GM18499 (cell line): Measurements from ENCODE around the gene CMIP.

Experiments
- ATAC-seq: cut with Tn5 transposase; IDR thresholded peaks from one replicate; pipeline ENCODE4 v1.9.1; 2021; ENCODE audit warnings: moderate number of reproducible peaks; ENCODE audit not compliant: insufficient read depth, unreplicated experiment

Gene CMIP

DNA sequence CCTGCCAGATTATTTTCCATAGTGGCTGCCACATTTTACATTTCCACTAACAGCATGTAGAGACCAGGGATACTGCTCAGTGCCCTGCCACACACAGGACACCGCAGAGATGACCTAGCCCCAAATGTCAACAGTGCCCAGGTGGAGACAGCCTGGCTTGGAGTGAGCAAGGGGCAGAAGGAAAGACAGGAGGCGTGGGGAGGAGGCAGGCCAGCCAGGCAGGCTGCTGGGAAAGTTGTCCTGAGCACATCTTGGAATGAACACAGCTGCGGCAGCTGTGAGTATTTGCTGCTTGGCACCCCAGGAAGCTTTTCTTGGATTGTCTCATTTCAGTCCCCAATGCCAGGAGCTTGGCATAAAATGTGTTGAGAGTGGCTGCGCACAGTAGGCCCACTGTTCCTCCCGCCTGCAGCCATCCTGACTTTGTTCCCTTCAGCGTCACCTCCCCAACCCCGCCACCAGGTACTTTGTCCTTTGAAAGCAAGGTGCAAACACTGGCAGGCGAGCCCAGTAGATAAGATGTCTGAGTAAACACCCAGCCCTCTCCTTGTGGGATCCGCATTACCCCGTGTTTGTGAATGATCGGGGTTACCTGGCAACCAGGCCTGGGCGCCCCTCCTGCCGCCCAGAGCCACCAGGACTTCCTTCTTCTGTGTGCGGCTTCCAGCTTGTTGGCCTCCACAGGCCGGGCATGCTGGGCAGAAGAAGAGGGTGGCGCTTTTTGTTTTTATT lies 114.0 kb downstream of the CMIP start:
- no peak for ATAC-seq

DNA sequence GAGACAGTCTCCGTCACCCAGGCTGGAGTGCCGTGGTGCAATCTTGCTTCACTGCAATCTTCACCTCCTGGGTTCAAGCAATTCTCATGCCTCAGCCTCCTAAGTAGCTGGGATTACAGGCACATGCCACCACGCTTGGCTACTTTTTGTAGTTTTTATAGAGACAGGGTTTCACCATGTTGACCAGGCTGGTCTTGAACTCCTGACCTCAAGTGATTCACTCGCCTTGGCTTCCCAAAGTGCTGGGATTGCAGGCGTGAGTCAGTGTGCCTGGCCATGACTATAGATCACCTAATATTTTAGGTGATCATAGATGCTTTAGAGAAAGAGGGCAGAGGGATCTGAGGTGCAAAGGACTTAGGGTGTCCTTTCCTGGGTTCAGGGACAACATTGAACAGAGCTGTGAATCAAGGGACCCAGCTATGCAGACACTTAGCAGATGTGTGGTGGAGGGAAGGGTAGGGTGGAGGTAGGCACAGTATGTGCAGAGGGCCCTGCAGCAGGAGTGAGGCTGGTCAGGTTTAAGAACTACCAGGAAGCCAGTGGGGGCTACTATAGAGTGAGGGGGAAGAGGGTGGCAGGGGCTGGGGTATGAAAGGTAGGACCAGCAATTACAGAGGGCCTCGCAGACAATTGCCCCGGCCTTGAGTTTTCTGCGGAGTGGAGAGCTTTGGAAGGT lies 116.5 kb downstream of the CMIP start:
- no peak for ATAC-seq

DNA sequence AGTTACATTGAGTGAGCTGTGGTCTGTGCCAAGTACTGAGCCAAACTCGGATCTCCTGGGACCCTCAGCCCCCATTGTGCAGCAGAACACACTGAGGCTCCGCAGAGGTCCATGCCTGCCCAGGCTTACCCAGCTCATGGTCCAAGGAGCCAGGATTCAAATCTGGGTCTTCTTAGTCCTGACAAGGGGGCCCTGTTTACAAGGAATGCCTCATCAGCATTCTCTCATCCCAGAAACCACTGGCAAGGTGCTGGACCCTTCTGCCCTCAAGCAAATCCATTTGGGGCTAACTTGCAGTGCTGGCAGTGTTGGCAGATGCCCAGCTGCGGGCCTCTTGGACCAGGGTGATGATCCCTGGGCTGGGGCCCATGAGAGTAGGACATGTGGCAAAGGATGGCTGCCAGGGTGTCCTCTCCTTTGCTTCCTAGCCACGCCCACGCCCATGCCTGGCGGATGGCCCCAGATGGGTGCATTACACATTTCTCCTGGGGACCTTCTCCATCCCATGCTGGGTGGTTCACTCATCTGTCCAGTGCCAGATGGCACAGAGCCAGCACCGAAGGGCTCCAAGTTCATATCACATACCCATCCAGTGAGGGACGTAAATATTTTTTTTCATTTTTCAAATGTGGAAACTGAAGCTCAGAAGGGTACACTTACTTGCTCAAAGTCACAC lies 117.7 kb downstream of the CMIP start:
- no peak for ATAC-seq

DNA sequence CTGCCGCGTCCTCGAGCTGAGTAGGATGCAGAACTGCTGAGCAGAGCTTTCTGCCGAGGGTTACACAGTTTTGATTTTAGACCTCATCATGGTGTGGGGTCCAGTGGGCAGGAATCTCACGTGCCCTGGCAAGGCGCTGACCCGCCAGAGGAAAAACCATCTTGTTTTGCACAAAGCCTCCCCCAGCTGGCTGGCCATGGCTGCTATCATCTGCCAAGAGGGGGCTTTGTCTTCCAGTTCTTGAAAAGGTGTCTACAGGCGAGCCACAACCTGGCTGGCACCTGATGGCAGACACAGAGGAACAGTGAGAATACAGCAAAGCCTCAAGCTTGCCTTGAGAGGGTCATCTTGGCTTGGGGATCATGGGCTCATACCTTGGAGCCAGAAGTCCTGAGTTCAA lies 118.3 kb downstream of the CMIP start:
- no peak for ATAC-seq

DNA sequence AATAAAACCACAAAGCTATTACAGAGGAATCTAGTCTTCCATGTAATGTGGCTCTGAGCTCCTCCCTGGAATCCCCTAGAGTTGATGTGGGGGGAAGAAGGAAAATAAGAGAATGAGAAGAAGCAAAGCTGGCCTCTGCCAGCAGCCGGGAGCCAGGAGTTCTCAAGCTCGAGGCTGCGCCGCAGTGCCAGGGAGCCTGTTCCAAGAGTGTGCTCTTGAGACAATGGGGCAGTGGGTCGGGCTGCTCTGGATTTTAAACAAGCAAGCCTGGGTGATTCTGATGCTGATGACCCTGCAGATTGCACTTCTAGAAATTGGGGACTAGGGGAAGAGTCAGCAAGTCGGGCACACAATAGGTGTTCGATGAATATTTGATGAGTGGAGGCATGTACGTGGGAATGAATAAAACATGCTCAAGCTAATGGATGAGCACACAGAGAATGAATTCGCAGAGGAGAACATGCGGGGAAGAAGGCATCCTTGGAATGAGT lies 119.9 kb downstream of the CMIP start:
- no peak for ATAC-seq

DNA sequence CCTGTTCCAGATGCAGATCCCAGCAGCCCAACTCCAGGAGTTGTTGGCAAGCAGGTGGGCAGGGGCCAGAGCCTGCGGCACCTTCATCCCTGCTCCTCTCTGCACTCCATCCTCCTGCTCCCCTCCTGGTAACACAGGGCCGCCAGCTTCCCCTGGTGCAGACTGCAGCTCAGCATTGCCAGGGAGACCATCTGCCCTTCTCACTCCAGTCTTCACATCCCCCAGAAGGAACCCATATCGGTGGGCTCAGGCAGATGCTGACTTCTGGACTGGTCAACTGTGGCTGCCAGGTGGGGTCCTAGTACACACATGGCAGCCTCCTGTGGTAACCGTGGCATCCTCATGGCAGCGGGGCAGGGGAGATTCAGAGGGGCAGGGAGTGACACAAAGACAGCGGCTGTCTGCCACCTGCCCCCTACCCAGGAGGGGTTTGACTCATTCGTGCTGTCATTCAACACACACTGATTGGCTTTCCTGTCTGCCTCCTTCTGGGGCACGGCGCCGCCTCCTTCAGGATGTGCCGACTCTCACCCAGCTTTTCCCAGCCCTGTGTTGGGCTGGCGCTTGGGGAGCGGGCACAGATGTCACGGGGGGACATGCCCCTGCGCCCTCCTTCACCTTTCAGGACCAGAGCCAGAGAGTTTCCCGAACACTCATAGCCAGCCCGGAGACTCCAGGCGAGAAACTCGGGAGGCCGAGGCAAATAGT lies 120.9 kb downstream of the CMIP start:
- ATAC-seq = no peak

DNA sequence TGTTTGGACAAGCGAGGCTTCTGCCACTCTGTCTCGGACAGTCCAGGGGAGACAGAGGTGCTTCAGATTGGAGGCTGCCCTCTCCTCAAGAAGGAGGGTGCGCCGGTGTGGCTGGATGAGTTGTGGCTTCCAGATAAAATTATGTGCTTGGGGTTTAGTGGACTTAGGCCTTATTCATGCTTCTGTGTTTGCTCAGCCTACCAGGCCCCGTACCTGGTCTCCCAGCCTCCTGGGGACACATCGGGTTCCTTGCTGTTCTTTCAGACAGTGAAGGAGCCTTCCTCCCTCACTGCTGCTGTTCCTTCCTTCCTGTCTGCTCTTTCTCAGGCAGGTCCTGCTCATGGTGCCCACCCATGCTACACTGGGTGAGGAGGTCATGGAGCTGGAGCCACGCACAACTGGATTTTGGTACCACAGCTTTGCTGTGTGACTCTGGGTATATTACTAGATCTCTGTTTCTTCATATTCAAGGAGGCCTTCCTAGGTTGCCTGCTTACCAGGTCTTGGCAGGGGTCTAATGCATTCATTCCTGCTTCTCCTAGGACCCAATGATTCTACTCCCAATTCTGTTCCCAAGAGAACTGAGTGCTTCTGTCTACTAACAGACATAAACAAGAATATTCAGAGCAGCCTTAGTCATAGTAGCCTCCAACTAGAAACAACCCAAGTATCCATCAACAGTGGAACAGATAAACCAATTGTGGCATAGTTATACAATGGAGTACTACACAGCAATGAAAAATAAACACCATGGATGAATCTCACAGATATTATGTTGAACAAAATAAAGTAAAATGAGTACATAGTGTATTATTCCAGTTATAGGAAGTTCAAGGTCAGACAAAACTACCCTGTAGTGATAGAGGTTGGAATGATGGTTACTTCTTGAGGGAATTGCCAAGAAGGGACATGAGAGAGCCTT lies 121.7 kb downstream of the CMIP start:
- no peak for ATAC-seq

DNA sequence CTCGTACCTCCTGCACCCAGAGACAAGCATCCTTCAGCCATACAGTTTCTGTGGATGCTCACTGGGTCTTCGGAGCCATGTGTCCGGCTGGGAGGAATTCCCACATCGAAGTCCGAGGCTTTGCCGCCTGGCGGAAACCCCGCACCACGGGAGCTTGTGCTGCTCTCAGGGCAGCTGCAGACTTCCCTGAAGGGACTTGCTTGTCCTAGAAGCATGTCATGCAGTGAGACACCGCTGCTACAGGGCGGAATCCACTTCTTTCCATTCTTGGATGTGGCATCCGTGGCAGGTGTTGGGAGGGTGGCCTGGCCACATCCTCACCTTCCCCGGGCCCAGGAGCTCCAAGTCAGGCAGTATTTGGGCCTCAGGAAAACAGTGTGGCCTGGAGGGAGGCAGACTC lies 122.5 kb downstream of the CMIP start:
- ATAC-seq = no peak

DNA sequence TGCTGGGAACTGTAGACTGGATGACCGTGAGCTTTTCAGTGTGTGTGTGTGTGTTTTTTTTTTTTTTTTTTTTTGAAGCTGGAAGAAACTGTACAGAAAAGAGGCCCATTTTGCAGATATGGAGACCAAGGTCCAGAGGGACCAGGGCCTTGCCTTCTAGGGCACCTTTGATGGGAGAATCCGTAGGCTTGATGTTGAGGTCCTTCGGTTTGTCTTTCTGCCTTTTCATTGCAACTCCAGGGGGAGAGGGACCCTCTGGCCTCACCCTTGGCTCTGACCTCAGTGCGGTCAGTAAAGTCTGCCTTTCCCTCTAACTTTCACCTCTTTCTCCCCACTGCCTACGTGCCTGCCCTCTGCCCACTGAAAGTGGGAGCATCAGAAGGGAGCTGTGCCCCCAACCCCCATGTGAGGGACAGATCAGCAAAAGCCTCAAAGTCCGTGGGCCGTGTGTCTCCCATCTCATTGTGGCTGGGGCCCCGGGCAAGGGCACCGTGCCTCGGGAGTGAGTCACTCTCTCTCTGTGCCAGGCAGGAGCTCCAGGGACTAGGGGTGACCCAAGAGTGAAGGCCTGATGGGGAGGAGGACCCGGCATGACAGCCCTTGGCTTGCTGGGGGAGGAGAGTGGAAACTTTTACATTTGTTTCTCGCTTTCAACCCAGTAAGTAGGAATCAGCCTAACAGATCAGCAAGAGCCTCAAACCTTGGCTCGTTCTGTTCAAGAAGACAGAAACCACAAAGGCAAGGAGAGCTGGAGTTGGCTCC lies 123.6 kb downstream of the CMIP start:
- ATAC-seq = no peak

DNA sequence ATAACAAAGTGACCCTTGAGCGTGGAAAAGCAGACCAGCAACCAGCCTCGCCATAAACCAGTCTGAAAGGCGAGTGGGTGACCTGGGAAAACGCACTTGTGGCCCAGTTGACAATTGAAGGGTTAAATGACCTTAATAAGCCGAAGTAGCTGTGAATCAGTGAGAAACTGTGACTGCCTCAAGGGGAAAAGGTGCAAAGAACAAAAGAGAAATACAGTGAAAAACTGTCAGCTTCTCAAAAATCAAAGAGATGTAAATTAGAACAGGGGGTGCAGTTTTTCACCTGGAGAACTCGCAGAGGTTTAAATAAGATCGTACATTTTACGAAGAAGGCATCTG lies 124.1 kb downstream of the CMIP start:
- ATAC-seq = no peak

DNA sequence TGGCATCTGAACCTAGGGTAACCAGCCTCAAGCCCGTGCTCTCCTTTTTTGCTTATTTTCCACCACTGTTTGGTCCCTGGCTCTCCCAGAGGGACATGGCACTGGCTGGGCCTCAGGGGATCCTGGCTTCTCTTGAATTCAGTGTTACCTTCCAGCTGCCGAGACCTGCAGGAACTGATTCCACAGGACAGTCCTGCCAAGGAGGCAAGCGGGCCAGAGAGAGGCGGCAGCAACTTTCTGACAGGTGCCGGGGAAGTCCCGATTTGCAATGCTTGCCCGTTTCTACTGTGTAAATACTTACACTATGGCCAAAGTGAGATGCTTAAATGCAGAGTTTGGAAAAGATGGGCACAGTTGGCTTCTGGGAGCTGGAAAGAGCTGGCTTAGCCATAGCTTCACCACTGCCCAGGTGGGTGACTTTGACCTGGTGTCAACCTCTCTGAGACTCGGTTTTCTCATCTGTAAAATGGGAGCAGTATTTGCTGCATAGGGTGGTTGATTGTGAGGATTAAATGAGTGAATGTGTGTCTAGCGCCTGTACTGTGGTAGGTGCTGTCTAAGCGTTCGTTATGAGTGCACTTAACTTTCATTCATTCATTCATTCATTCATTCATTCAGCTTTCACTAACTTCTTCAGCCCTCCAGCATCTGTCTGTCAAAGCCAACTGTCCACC lies 124.9 kb downstream of the CMIP start:
- no peak for ATAC-seq

DNA sequence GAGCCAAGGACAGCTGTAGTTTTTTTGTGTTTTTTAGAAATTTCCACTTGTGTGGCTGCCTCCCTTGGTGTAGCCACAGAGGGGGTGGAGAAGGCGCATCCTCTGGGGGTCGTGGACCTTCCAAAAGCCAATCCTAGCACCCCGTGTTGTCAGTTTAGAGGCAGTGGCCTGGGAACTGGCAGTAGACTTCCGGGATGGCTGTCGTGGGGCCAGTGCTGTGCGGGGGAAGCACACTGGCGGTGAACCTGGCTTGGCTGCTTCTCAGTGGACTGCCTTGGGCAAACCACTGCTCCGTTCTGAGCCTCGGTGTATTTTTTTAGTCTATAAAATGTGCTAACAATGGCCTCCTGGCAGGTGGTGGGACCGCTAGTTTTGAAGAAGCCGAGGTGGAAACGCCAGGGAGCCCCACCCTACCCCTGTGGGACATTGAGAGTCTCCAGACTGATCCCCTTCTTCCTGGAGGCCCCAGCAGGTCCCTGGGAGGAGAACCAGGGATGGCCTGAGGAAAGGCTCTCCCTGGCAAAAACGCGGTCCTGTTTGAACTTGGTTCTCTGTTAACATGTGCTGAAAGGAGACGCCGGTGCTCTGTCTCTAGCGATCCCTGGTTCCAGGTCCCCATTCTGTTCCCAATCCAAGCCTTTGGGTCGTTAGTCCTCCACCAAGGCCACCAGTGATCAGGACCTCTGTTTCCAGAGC lies 125.7 kb downstream of the CMIP start:
- no peak for ATAC-seq

DNA sequence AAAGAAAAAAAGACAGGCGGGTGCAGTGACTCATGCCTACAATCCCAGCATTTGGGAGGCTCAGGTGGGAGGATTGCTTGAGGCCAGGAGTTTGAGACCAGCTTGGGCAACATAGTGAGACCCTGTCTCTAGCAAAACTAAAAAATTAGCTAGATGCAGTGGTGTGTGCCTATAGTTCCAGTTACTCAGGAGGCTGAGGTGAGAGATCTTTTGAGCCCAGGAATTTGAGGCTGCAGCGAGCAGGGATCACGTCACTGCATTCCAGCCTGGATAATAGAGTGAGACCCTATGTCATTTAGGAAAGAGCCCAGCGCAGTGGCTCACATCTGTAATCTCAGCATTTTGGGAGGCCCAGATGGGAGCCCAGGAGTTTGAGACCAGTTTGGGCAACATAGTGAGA lies 126.6 kb downstream of the CMIP start:
- no peak for ATAC-seq

DNA sequence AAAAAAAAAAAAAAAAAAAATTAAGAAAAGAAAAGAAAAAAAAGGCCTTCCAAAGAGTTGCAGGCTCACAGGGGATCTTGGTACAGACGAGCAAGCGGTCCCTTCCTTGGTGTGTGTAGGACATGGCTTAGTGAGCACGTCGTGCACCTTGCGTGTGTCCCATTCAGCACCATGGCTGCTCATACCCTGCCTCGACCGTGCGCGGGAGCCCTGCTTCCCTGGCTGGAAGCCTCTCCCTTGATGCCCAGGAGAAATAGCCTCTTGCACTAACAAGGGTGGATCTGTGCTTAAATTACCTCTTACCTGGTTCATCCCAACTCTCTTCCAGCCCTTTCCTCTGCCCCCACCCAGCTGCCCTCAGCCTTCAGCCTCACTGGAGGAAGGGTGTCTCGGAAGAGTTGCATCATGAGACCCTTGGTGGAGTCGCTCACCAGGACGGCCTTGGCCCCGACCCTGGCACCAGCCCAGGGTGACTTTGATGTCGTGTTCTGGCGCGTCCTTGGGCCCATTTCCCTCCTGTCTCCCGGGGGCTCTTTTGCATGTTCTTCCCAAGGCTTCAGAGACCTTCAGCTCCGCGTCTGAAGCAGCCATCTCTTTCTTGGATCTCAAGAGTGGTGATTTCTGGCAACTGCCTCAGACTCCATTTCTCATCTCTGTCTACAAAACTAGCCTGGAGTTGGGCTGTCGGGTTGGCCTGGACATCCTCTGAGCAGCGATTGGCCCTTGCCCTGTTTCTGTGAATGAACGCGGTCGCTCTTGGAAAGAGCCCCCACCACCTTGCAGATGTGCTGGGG lies 127.2 kb downstream of the CMIP start:
- ATAC-seq = no peak

DNA sequence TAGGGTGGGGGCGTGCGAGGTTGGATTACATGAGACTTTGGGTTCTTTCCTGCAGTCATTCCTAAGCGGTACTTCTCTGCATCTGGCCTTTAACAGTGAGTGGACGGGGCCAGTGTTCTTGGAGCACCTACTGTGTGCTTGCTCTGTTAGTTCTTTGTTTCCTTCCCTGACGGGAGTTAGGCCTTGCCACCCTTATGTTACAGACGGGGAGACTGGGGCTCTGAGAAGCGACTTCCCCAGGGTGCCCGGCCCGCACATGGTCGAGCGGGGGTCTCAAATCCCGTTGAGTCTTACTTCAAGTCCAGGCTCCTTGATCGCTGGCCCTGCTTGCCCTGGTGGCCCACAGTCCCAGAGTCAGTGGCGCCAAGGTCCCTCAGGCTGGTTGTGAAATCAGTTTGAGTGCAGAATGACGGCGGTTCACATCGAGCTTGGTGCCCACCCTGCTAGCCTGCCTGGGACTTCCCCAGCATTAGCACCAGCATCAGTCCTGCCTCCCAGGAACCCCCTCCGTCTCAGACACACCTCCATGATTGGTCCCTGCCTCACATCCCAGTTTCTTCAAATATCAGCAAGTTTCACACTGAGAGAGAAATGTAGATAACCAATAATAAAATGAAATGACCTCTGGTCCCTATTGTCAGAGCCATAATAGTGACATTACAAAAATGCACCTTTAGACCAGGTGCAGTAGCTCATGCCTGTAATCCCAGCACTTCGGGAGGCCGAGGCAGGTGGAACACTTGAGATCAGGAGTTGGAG lies 128.0 kb downstream of the CMIP start:
- ATAC-seq = no peak

DNA sequence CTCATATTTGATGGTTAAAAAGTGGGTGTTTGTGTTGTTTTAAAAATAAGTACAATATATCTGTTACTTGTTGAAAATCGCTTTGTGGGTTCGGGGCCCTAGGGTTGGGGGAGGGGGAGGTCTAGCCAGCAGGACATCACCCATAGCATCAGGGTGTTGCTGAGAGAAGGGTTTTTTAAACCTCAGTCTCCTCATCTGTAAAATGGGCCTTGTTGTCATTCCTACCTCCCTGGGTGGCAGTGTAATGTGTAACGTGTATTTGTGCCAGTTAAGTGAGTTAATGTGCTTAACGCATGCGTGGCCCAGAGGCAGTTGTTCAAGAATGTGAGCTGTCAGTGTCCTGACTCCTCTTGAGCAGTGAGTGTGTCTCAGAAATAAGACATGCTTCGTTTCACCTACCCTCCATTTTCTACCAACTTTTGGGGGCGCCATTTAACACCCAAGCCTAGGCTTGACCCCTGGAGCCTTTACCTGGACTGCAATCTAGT lies 129.0 kb downstream of the CMIP start:
- no peak for ATAC-seq
